Activated CD4-positive, alpha-beta T cell treated with anti-CD3 and anti-CD28 coated beads, Interleukin-2, amount 50 U/mL, for 1 hour (primary cell): ENCODE results near the gene RPS4Y1.
A peak's percentile ranks its signal among the peaks of the same experiment; 100 is the strongest.
"Not testable (repeated sequence)": the region's sequence is repeated elsewhere in the genome, so short reads cannot be mapped to it uniquely, and the experiment has no call there.

Experiments
- DNase-seq: peaks from one replicate; pipeline ENCODE4 v3.0.0-alpha.2; 2020

Gene RPS4Y1

GRCh38 chrY:2841471-2841893 is at the start of gene RPS4Y1:
TSS of gene RPS4Y1 (plus strand) at chrY:2841602. CDS start at chrY:2841625, 23 bp downstream.
- DNase-seq: peak; percentile 30

GRCh38 chrY:2796977-2797523 is 44.4 kb upstream of the RPS4Y1 start:
- DNase-seq: no peak

DNA sequence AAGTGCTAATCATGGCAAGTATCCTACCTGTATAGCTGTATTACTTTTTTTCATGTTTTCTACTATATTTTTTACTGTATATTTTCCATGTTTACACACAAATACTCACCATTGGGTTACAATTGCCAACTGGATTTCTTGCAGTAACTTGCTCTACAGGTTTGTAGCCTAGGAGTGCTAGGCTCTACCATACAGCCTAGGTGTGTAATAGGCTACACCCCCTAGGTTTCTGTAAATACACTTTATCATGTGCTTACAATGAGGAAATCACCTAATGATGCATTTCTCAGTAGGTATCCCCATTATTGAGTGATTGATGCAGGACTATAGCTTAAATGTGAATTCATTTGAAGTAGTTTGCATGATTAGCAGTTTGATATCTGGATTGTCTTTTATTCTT is 43.4 kb upstream of the RPS4Y1 start:
- no peak for DNase-seq

- DNase-seq: no peak
Measured at GRCh38 chrY:2800246-2800645, 41.2 kb upstream of the RPS4Y1 start.

GRCh38 chrY:2817146-2817896 is 24.1 kb upstream of the RPS4Y1 start:
- DNase-seq: not testable (repeated sequence)

- DNase-seq: no peak
Measured at GRCh38 chrY:2824471-2824870, 16.9 kb upstream of the RPS4Y1 start.

- DNase-seq: no peak
Measured at GRCh38 chrY:2828497-2828896, 12.9 kb upstream of the RPS4Y1 start.

DNA sequence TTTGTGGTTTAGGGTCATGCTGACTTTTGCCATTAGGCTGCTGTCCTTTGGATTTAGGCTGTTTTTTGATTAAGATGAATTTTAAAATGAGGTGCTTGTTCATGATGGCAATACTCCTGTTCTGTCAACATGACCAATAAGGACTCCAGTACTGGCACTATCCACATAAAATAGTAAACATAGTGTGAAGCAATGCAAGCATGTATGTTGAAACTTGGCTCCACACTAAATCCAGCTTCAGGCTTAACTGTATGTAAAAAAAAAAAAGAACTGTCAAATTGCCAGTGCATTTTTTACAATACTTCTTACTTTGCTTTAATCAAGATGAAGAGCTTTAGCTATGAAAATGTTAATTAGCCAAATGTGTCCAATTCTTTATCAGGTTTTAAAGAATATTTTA is 6.2 kb upstream of the RPS4Y1 start:
- no peak for DNase-seq

DNA sequence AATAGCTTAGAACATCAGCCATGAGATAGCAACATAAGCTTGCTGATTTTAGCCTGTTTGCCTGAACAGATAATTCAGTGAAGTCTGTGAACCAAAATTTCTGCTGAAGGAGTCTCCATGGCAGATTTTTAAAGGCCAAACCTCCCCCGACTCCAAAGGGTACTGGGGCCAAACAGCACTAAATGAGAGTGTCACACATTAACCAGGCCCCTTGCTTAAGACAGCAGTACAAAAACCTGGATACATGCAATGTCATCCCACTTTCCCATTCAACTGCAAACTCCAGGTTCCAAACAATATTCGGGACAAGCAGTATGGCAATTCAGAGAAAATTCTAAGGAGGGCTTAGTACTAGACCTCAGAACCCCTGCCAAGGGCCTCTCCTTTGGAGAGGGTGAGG is 4.3 kb upstream of the RPS4Y1 start:
- no peak for DNase-seq

DNA sequence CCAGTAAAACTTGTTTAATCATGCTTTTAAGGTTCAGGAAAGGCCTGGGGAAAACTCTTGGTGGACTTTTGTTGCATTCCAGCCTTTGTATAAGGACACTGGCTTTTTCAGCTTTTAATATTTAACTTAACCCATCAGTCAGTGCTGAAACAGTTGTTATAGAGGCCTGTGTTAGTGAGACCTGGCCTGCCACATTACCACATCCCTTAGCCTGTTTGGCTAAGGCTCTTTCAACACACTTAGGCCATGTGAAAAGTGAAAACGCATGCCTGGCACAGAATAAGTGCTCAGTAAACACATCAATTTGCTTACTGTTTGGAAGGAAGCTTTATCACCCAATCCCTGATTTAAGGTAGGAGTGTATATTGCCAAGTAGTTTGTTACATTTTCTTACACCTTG is 3.5 kb upstream of the RPS4Y1 start:
- no peak for DNase-seq

GRCh38 chrY:2846791-2847190 is 5.4 kb downstream of the RPS4Y1 start:
- DNase-seq: no peak

- DNase-seq: no peak
Measured at GRCh38 chrY:2848384-2848783, 7.0 kb downstream of the RPS4Y1 start.

- DNase-seq: no peak
Measured at GRCh38 chrY:2849368-2849767, 8.0 kb downstream of the RPS4Y1 start.

DNA sequence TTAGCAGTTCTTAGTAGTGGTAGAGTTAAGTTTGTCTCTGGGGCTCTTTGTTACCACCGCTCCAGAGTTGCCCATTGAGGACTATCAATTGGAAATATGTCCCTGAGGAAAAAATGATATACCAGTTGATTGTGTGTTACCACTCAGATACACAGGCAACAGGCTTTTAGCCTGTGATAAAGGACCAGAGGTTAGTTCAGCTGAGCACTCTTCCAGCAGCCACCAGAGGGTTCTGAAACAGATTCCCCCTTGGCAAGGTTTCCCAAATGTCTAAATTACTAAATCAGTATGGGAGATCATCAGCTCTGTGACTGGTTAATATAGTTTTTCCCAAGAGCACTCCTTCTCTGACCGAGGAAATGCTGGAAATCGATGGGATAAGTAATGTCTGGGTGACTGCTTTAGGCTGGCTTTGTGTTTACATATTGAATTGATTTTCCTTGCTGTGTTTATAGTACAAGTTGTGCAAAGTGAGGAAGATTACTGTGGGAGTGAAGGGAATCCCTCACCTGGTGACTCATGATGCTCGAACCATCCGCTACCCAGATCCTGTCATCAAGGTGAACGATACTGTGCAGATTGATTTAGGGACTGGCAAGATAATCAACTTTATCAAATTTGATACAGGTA is 12.9 kb downstream of the RPS4Y1 start:
- DNase-seq: no peak

- no peak for DNase-seq
Measured at GRCh38 chrY:2857068-2857467, 15.7 kb downstream of the RPS4Y1 start.

DNA sequence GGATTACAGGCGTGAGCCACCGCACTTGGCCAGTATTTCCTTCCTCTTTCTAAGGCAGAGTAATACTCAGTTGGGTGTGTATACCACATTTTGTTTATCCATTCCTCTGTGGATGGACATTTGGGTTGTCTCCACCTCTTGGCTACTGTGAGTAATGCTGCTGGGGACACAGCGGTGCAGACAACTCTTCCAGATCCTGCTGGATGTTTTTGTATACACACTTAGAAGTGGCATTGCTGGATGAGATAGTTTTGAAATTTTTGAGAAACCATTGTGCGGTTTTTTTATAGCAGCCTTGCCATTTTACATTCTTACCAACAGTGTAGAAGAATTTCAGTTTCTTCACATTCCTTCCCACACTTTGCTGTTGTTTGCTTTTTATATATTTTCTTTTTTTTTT is 16.3 kb downstream of the RPS4Y1 start:
- DNase-seq: no peak

GRCh38 chrY:2859782-2860181 is 18.4 kb downstream of the RPS4Y1 start:
- DNase-seq: no peak

GRCh38 chrY:2860511-2860910 is 19.1 kb downstream of the RPS4Y1 start:
- DNase-seq: no peak

GRCh38 chrY:2866581-2866980 is 25.2 kb downstream of the RPS4Y1 start:
- no peak for DNase-seq

DNA sequence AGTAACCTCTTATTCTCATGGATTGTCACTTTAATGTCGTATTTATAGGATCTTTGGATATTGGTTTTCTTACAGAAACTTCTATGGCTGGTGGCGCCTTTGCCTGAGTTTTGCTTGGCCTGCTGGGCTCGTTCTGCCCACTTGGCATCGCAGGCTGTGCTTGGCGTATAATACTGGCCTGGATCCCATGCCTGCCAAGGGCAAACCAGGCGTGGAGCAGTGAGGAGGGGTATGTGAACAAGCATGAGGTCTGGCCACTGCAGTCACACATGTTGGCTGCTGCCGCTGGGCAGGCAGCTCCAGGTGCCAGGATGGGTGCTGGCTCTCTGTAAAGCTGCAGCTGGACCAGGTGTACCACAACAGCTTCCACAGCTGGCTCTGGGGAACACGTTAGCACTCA is 26.1 kb downstream of the RPS4Y1 start:
- no peak for DNase-seq

DNA sequence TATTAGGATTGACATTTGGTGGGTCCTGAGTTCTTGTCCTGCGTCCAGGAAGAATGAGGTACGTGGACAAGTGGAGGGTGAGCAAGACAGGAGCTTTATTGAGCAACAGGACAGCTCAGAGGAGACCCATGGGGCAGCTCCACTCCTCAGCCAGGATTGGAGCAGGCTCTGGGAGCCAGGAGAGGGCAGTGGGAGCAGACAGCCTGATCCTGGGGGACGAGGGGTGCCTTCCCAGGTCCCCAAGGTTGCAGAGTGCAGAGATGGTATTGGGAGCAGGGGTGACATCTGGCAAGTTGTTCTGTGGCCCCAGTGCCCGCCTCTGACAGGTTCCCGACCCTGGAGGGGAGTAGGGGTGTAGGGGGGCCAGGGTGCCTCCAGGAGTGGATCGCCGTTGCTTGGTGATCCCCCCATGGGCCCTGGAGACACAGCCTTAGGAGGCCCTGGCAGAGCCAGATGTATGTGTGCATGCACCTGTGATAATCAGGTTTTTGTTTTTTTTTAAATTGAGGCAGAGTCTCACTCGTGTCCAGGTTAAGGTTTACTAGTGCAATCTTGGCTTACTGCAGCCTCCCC is 26.7 kb downstream of the RPS4Y1 start:
- DNase-seq: no peak

- DNase-seq: not testable (repeated sequence)
Measured at GRCh38 chrY:2872234-2872633, 30.8 kb downstream of the RPS4Y1 start.

DNA sequence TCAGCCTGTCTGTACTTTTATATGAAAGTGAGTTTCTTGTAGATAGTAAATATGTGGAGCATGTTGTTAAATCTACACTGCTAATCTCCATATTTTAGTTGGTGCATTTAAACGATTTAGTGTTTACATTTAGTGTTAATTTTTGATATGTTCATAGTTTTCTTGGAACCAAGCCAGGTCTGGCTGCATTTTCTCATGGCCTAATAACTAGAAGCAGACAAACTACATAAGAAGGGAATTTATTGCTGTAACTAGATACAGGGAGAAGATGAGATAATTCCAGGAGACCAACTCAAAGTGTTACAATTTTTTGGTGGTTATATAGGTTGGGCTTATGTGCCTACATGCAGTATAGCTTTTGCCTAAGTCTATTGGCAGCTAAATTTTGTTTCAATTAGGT is 32.8 kb downstream of the RPS4Y1 start:
- DNase-seq: no peak

GRCh38 chrY:2883561-2883960 is 42.2 kb downstream of the RPS4Y1 start:
- DNase-seq: no peak
